H7 (cell line): Measurements from ENCODE around the gene TBCC. TPM values are rescaled to one million over a fixed set of nuclear protein-coding genes. Genes with fewer than 3 reads are reported as not detected.

Source experiments
- DNase-seq: peaks from one replicate; pipeline ENCODE4 v3.0.0; 2012
- H3K27me3 ChIP-seq: 2 replicates; pipeline ENCODE4 v1.6.0; 2011; ENCODE audit warnings: mild to moderate bottlenecking, low read length; ENCODE audit not compliant: control insufficient read depth, insufficient read depth
- H3K36me3 ChIP-seq: replicated peaks from 2 replicates; pipeline ENCODE4 v1.5.1; 2011; ENCODE audit warnings: low read length; ENCODE audit not compliant: control insufficient read depth, insufficient read depth
- H3K4me3 ChIP-seq: 2 replicates; pipeline ENCODE4 v1.5.1; 2011; ENCODE audit warnings: low read depth, mild to moderate bottlenecking, control low read depth, low read length, moderate library complexity; ENCODE audit not compliant: insufficient read depth
- total RNA-seq: library from RNA; depleted of rRNA; stranded (reverse); fragments of >200 nt; shearing (Covaris generic); gene quantifications from 2 replicates; pipeline ENCODE4 v1.2.3, GENCODE V29; 2014; rRNA removed

Gene TBCC, protein sequence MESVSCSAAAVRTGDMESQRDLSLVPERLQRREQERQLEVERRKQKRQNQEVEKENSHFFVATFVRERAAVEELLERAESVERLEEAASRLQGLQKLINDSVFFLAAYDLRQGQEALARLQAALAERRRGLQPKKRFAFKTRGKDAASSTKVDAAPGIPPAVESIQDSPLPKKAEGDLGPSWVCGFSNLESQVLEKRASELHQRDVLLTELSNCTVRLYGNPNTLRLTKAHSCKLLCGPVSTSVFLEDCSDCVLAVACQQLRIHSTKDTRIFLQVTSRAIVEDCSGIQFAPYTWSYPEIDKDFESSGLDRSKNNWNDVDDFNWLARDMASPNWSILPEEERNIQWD
- 57.0 and 65.8 TPM in 2 replicates for total RNA-seq

GRCh38 chr6:42745640-42746462, at the start of gene TBCC:
TBCC (minus strand) TSS chr6:42746103; CDS start chr6:42746073, 30 bp downstream.
- Histone ChIP-seq H3K4me3 (peak within 1 kb of the TSS; percentile 94), H3K36me3 (no peaks in the 10 kb centered on the region), H3K27me3 (no peaks in the 10 kb centered on the region)
- DNase-seq, result peak; percentile 98

- Histone ChIP-seq H3K27me3 (no peaks in the 10 kb centered on the region), H3K4me3 (no peak overlapping the region), H3K36me3 (no peaks in the 10 kb centered on the region)
- DNase-seq, result no peak
Observed at GRCh38 chr6:42795651-42796050, 49.7 kb upstream of the TBCC start.

DNA sequence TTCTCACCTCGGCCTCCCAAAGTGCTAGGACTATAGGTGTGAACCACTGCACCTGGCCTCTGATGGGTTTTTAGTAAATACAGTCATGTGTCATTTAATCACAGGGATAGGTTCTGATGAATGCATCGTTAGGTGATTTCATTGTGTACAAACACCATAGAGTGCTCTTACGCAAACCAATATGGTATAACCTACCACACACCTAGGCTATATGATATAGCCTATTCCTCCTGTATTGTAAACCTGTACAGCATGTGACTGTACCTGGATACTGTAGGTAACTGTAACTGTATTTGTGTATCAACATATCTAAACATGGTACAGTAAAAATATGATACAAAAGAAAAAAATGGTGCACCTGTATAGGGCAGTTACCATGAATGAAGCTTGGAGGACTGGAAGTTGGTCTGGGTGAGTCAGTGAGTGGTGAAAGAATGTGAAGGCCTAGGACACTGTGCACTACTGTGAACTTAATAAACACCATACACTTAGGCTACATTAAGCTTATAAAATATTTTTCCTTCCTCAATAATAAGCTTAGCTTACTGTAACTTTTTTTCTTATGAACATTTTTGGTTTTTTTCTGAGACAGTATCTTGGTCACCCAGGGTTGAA, 45.9 kb upstream of the TBCC start:
- no peak for DNase-seq
- no peaks in the 10 kb centered on the region for H3K36me3 ChIP-seq
- H3K4me3 ChIP-seq, result no peak overlapping the region
- H3K27me3 ChIP-seq, result no peaks in the 10 kb centered on the region

DNA sequence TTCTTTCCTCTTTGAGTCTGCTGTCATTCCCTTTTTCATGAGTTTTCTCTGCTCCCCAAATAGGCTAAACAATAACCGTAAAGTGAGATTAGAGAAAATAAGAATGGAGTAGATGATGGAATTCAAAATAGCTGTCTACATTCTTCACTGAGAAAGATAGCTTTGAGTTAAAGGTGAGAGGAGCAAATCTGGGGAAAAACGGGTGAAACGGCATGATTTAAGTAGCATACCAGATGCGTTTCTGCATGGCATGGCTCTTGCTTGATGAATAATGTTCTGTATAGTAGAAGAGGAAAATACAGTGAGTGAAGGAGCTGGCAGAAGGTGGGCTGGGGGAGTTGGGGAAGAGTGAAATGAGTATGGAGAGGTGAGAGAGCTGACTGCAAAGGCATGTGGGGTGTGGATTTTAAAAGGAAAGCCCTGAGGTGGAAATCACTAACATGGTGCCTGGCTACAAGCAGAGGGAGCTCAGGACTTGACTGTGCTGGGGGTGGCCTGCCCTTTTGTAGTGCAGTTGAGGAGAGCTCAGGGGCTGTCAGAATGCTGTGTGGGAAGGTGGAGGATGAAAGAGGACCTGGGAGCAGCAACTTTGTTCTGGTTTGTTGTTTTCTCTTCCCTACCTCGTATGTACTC, 44.8 kb upstream of the TBCC start:
- DNase-seq, result peak; percentile 47

DNA sequence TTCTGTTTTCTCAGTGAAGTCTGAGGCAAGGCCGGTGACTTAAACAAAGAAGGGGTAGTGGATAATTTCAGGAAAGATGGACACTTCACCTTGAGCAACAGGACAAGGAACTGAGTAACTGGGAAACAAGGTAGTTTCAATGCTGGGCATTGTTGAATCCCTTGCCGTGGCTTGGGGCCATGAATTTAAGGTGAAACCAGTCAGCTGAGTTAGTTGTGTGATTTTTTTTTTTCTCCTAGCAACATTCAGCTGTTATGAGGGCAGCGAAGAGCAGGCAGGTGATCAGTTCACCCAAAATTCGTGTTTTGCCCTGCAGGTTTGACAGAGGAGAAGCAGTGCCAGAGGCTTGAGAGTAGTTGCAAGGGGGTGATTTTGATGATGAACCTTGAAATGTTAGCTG, 42.8 kb upstream of the TBCC start:
- Histone ChIP-seq H3K27me3 (no peaks in the 10 kb centered on the region), H3K4me3 (no peak overlapping the region), H3K36me3 (no peaks in the 10 kb centered on the region)
- no peak for DNase-seq

More for the DNA sequence above, 44.8 kb upstream of the TBCC start:
- no peaks in the 10 kb centered on the region for H3K36me3 ChIP-seq
- H3K27me3 ChIP-seq, result no peaks in the 10 kb centered on the region
- H3K4me3 ChIP-seq, result no peak overlapping the region

GRCh38 chr6:42787063-42787472, 41.2 kb upstream of the TBCC start:
- H3K36me3 ChIP-seq, result no peaks in the 10 kb centered on the region
- H3K27me3 ChIP-seq, result no peaks in the 10 kb centered on the region
- no peak overlapping the region for H3K4me3 ChIP-seq
- no peak for DNase-seq

- DNase-seq, result no peak
- no peaks in the 10 kb centered on the region for H3K36me3 ChIP-seq
- no peak overlapping the region for H3K4me3 ChIP-seq
- no peaks in the 10 kb centered on the region for H3K27me3 ChIP-seq
Observed at GRCh38 chr6:42786525-42786985, 40.7 kb upstream of the TBCC start.

DNA sequence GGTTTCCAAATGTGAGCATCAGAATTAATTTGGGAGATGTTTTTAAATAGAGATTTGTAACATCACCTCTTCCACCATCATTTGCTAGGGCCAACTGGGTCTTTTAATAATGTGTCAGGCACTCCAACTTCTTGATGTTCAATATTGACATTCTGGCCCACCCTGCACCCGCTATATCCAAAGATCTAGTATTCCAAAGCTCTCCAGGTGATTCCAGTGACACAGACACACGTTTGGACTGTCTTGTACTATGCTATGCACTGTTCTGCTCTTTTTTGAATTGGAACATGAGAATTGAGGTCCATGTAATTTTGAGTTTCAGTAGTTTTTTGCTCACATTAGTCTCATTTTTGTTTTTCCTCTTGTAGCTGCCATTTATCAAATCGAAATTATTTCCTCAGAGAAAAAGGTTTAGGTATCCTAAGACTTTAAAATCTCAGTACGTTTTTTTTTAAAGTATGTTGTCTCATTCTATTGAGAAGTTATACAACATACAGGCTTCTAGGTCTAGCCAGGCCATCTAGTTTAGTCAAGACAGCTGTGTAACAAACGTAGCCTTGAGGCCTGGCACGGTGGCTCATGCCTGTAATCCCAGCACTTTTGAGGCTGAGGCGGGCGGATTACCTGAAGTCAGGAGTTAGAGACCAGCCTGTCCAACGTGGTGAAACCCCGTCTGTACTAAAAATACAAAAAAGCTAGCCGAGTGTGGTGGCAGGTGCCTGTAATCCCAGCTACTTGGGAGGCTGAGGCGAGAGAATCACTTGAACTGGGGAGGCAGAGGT, 39.0 kb upstream of the TBCC start:
- no peak for DNase-seq
- Histone ChIP-seq H3K27me3 (no peaks in the 10 kb centered on the region), H3K36me3 (no peaks in the 10 kb centered on the region), H3K4me3 (no peak overlapping the region; the same call in 1 of the 2 replicates)

DNA sequence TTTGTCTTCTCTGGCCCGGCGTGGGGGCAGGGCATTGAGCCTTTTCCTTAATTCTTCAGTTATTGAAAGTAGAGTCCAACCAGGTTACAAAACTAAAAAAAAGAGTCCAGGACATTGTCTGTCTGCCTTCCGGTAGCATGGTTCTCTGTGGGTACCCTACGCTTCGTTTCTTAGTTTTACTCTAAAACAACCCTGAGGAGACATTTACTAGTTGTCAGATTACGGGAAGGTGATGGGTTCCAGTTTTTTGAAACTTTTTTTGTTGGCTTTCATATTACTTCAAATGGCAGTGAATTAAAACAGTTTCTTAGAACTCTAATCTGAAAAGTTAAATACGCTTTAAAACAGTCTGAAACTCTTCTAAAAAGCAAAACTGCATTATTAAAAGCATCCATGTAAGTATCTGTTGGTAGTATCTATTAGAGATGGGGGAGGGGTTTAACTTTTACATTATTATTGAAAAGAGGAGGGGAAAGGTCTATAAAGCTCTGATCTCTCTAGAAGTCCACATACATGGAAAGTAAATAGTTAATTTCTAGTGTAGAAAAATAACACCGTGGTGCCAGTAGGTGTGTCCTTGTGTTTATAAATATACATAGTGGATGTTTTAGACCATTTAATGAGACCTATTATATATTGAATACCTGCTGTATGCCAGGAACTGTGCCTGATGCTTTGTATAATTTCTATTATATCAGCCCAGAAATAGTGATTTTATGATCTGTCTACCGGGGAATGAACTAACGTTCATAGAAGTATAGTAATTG, 38.2 kb upstream of the TBCC start:
- Histone ChIP-seq H3K27me3 (no peaks in the 10 kb centered on the region), H3K36me3 (no peaks in the 10 kb centered on the region), H3K4me3 (peak overlapping the region; percentile 77)
- DNase-seq, result no peak

DNA sequence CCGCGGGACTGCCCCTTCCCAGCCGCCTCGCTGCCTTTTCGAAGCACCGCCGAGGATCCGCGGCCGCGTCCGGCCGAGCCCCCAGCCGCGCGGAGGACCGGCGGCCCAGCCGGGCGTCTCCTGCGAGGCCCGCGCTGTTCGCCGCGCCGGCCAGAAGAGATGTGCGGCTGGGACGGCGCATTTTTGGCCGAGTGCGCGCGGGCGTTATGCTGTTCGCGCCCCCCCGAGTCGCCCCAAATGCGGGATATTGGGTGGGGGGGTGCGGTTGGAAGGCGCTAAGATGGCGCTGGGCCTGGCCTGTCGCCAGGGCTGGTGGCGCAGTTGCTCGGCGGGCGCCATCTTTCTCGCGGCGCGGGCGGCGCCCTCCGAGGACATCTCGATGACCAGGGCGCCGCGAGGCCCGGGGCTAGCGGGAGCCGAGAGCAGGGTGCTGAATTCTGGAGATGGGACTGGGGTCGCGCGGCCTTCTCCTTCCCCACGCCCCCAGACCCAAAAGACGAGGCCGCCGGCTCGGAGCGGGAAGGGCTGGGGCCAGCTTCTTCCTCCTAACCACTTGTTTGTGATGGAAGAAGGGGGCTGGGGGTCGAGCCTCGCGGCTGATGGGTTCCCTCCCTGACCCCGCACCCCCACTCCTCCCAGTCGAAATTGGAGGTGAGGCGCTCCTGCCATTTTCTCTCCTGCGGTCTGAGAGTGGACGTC, 37.4 kb upstream of the TBCC start:
- DNase-seq, result peak; percentile 81
- Histone ChIP-seq H3K4me3 (peak overlapping the region; percentile 77), H3K27me3 (no peaks in the 10 kb centered on the region), H3K36me3 (no peaks in the 10 kb centered on the region)

GRCh38 chr6:42782689-42783176, 36.8 kb upstream of the TBCC start:
- DNase-seq, result peak; percentile 89
- Histone ChIP-seq H3K36me3 (no peaks in the 10 kb centered on the region), H3K4me3 (peak overlapping the region; percentile 77), H3K27me3 (no peaks in the 10 kb centered on the region)

- Histone ChIP-seq H3K36me3 (no peaks in the 10 kb centered on the region), H3K27me3 (no peaks in the 10 kb centered on the region), H3K4me3 (peak within 1 kb of the TSS; percentile 77)
- peak; percentile 89 for DNase-seq
Observed at GRCh38 chr6:42781796-42782688, 36.1 kb upstream of the TBCC start, which contains the start of gene BICRAL. BICRAL (plus strand) TSS chr6:42782052; CDS start chr6:42822023, 39,971 bp downstream.
